ENCODE measurements around the gene ABCA13.

ABCA13 gene

DNA sequence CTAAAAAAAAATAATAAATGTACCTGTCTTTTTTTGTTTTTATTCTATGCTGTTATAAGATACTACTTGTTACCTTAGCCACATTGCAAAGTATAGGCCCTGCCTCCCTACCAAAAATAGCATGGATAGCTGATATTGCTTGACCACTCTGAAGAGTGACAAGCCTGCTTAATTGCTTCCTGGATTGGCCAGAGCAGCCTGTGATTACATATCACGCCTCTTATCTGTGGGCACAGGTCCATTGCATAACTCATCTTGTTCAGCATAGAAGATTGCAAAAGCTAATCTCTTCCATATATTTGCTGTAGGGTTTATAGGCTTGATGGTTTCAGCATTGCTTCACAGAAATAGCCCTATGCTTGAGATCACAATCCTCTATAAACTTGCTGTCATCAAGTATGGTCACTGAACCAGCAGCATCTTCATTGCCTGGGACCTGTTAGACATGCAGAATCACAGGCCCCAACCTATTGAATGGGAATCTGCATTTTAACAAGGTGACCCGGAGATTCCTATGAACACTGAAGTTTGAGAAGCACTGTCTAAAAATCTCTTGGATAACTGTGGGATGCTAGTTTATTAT is 472.3 kb downstream of the ABCA13 start:
- DNase-seq, result no peak
- no peaks in the 10 kb centered on the region for H3K9me3 Mint-ChIP-seq
- H3K27me3 Mint-ChIP-seq (ENCODE audit: low read depth, poor library complexity), result peaks cover 2% of the 10 kb centered on the region
- no peak overlapping the region for H3K4me3 Mint-ChIP-seq
- H3K27ac Mint-ChIP-seq, result no peak overlapping the region
- no peaks in the 10 kb centered on the region for H3K36me3 Mint-ChIP-seq (ENCODE audit: low read depth)
- TF ChIP-seq, protein P1, sequence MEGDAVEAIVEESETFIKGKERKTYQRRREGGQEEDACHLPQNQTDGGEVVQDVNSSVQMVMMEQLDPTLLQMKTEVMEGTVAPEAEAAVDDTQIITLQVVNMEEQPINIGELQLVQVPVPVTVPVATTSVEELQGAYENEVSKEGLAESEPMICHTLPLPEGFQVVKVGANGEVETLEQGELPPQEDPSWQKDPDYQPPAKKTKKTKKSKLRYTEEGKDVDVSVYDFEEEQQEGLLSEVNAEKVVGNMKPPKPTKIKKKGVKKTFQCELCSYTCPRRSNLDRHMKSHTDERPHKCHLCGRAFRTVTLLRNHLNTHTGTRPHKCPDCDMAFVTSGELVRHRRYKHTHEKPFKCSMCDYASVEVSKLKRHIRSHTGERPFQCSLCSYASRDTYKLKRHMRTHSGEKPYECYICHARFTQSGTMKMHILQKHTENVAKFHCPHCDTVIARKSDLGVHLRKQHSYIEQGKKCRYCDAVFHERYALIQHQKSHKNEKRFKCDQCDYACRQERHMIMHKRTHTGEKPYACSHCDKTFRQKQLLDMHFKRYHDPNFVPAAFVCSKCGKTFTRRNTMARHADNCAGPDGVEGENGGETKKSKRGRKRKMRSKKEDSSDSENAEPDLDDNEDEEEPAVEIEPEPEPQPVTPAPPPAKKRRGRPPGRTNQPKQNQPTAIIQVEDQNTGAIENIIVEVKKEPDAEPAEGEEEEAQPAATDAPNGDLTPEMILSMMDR (IDR thresholded peaks at IDR 0.05), result no peak
- peaks cover 5% of the 10 kb centered on the region for H3K4me1 Mint-ChIP-seq

GRCh38 chr7:48658138-48658537 is 486.9 kb downstream of the ABCA13 start:
- H3K36me3 Mint-ChIP-seq (ENCODE audit: low read depth), result no peaks in the 10 kb centered on the region
- H3K27ac Mint-ChIP-seq, result no peak overlapping the region
- peaks cover 5% of the 10 kb centered on the region for H3K4me1 Mint-ChIP-seq
- TF ChIP-seq, protein P1 (IDR thresholded peaks at IDR 0.05), result no peak
- no peak overlapping the region for H3K4me3 Mint-ChIP-seq
- DNase-seq, result no peak
- H3K9me3 Mint-ChIP-seq, result peaks cover 14% of the 10 kb centered on the region
- H3K27me3 Mint-ChIP-seq (ENCODE audit: low read depth, poor library complexity), result no peaks in the 10 kb centered on the region

- H3K27ac Mint-ChIP-seq, result no peak overlapping the region
- no peaks in the 10 kb centered on the region for H3K9me3 Mint-ChIP-seq
- H3K4me1 Mint-ChIP-seq, result peaks cover 5% of the 10 kb centered on the region
- no peaks in the 10 kb centered on the region for H3K36me3 Mint-ChIP-seq (ENCODE audit: low read depth)
- TF ChIP-seq, protein P1 (IDR thresholded peaks at IDR 0.05), result no peak
- no peak for DNase-seq
- H3K4me3 Mint-ChIP-seq, result no peak overlapping the region
- no peaks in the 10 kb centered on the region for H3K27me3 Mint-ChIP-seq (ENCODE audit: low read depth, poor library complexity)
Observed at GRCh38 chr7:48660306-48660870, 489.1 kb downstream of the ABCA13 start.

DNA sequence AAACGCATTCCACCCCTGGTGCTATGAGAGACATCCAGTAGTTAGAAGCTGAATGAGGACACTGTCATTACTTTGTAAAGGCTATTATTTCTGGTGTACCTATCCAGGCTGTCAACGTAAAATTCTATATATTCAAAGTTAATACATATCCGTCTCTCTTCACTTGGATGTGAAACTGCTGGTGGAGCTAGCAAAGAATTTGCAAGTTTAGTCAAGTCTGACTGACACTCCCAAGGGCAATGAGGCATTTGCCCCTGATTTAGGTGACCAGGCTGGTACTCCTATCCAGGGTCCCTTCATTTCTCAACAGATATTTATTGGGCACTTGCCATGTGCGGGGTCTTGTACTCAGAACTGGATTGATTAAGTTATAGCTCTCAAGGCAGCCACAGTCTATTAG is 493.0 kb downstream of the ABCA13 start:
- Mint-ChIP-seq H3K27me3 (ENCODE audit: low read depth, poor library complexity) (no peaks in the 10 kb centered on the region), H3K4me3 (no peak overlapping the region), H3K4me1 (no peaks in the 10 kb centered on the region), H3K36me3 (ENCODE audit: low read depth) (no peaks in the 10 kb centered on the region), H3K27ac (no peak overlapping the region), H3K9me3 (no peaks in the 10 kb centered on the region)
- no peak for DNase-seq
- TF ChIP-seq, protein P1 (IDR thresholded peaks at IDR 0.05), result no peak

- Mint-ChIP-seq H3K4me1 (no peaks in the 10 kb centered on the region), H3K9me3 (no peaks in the 10 kb centered on the region), H3K27me3 (ENCODE audit: low read depth, poor library complexity) (no peaks in the 10 kb centered on the region), H3K27ac (no peak overlapping the region), H3K4me3 (no peak overlapping the region), H3K36me3 (ENCODE audit: low read depth) (no peaks in the 10 kb centered on the region)
- no peak for DNase-seq
- TF ChIP-seq, protein P1 (IDR thresholded peaks at IDR 0.05), result no peak
Observed at GRCh38 chr7:48665353-48666135, 494.3 kb downstream of the ABCA13 start.
